NCI-H446 (cell line): ENCODE data around the gene PGS1.
"Not testable (repeated sequence)": the region's sequence is repeated elsewhere in the genome, so short reads cannot be mapped to it uniquely, and the experiment has no call there.

Experiments
- DNase-seq, 2 experiments: peaks; one replicate each; lab custom pipeline; 2025; lab: John Stamatoyannopoulos, UW

Gene PGS1, protein sequence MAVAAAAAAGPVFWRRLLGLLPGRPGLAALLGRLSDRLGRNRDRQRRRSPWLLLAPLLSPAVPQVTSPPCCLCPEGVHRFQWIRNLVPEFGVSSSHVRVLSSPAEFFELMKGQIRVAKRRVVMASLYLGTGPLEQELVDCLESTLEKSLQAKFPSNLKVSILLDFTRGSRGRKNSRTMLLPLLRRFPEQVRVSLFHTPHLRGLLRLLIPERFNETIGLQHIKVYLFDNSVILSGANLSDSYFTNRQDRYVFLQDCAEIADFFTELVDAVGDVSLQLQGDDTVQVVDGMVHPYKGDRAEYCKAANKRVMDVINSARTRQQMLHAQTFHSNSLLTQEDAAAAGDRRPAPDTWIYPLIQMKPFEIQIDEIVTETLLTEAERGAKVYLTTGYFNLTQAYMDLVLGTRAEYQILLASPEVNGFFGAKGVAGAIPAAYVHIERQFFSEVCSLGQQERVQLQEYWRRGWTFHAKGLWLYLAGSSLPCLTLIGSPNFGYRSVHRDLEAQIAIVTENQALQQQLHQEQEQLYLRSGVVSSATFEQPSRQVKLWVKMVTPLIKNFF

DNA sequence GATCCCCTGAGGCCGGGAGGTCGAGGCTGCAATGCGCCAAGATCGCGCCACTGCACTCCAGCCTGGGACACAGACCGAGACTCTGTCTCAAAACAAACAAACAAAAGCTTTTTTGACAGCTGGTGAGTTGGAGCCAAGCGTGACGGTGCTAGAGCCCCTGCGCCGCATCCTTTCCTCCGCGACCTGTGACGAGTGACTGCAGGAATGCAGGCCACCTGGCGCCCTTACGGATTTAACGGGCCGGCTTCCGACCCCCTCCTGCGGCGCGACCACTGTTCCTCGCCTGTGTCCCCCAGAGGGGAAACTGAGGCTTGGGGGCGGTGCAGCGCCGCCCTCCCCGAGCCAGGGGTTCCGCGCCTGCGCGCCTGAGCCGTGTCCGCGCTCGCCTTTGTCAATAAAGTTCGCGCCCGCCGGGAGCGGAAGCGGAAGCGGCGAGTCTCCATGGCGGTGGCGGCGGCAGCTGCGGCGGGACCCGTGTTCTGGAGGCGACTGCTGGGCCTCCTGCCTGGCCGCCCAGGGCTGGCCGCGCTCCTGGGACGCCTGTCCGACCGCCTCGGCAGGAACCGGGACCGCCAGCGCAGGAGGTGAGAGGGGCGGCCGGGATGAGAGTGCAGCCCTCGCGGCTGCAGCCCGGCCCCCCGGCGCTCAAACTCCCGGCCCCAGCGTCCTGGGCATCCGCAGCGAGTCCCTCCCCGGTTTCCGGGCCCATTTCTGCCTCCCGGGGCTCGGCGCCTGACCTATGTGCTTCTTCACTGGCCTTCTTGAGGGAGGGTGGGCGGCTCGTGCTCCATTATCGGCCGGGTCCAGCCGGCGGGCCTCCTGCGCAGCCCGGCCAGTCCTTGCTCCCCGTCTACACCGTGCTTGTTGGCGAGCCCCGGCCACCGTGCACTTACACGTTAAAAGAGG, at the start of gene PGS1:
Gene PGS1, plus strand, starts transcription at position 425 of the 906 bp plus-strand sequence. Its CDS starts 17 bp downstream, at position 442.
- peak; percentile 62 to 82 for DNase-seq

DNA sequence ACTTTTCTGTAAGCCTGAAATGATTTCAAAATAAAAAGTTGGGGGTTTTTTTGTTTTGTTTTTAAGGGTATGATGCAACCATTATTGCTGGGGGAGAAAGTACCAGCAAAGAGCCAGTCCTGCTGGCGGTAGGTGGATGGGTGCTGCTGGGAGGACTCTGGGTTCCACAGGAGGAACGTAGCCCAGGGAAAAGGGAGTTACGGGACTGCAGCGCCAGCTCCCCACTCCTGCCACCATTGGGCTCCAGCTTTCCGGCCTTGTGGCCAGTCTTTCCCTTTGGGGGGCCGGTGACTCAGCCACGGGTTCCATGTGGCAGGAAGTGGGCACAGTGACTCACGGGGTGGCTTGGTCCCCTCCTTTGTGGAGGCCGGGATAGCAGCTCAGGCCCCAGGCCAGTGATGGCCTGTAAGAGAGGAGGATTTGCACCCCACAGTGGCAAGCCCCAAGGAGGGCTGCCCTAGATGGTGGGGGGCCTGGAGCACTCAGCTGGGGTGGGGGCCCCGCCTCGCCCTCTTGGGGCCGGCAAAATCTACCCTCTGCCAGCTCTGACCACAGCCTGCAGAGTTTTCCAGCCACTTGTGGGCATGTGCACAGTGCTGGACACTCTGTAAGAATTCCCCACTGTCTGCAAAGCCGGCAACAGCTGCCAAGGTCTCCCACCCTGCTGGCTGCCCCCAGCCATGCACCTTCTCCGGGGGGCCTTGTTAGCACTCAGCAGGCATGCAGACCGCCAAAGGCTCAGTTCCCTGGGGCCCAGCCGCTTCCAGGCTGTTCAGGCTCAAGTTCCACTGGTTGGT, 49.0 kb upstream of the PGS1 start:
- no peak for DNase-seq

DNA sequence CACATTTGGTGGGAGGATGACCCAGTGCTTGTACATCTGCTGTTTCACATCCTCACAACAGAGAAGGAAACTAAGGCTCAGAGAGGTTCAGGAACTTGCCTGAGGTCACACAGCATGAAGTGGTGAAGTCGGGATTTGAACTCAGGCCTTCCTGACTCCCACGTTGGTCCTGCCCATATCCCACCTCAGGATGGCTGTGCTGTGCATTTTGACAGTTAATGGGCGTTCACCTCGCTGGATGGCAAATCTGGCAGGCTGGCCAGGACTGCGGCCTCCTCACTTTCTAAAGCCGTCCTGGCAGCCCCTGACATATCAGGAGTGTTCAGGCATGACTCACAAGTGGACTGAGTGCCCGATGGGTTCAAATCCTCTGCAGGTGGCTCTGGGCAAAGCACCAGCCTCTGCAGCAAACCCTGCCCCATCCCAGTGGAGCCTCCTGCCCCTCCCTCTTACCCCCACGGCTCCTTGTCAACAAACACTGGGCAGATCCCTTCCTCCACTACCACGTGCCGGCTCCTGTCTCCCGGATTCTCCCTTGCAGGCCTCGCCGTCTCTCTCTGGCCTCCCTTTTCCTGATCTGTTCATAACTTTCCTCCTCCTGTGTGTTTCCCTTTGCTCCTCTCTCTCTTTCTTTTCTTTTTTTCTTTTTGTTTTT, 47.8 kb upstream of the PGS1 start:
- no peak for DNase-seq

DNA sequence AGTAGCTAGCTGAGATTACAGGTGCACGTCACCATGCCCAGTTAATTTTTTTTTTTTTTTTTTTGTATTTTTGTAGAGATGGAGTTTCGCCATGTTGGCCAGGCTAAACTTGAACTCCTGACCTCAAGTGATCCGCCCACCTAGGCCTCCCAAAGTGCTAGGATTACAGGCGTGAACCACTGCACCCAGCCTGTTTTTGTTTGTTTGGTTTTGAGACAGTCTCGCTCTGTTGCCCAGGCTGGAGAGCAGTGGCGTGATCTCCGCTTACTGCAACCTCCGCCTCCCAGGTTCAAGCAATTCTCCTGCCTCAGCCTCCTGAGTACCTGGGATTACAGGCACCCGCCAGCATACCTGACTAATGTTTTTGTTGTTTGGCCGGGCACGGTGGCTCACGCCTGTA, 47.1 kb upstream of the PGS1 start:
- not testable (repeated sequence) for DNase-seq

DNA sequence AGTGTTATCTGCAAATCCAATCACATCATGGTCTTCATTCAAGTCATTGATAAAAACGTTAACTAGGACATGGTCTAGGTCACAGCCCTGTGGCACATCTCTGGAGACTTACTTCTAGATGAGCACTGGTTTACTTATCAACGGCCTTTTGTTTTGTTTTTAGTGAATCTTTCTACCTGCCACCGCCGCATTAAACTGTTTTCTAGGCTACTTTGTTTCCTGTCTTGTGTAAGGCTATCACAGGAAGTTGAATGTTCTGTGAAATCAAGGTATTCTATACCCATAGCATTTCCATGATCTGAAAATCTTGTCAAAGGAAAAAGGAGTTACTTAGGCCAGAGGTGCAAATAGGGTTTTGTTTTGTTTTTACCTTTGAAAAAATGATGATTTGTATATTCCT, 45.5 kb upstream of the PGS1 start:
- DNase-seq: no peak

DNA sequence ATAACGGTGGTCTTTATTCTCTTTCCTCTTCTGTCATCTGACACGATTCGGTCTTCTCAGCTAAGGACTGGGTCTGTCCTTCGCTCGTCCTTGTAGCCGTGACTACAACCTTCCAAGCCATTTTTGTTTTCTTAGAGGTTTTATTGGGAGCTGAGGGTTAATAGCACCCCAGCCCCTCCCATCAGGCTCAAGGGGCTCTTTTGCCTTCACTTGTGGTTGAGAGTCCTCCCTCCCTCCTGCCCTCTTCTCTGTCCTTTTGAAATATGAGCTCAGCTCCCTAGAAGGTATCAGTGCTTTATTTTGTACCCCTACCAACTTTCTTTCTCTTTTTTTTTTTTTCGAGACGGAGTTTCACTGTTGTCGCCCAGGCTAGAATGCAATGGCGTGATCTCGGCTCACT, 43.2 kb upstream of the PGS1 start:
- DNase-seq: no peak

DNA sequence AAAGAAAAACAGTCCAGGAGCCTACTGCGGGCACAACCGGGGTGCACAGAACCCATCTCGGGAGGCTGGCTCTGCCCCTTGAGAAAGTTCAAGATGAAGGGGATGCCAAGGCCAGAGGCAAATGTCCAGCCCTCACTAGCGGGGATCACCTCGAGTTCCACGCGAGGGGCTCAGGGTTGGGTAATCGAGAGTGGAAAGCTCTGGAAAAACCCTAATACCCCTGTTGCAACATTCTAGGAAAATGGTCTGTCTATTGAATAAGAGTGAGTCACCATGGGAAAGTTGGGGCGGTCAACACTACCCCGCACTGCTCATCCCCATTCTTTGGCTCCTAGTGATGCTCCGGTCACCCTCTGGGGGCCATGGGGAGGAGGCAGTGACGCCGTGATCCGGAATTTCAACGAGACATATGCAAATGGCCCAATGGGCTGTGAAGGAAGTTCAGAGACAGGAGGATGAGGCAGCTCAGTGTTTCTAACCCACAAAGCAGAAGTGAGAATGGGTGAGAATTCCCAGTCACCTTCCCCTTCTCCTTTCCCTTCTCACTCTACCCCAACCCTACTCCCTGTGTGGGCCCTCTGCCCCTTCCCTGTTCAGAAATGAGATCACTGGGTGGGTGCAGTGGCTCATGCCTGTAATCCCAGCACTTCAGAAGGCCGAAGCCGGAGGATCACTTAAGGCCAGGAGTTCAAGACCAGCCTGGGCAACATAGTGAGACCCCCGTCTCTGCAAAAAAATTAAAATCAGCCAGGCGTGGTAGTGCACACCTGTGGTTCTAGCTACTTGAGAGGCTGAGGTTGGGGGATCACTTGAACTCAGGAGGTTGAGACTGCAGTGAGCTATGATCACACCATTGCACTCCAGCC, 41.0 kb upstream of the PGS1 start:
- DNase-seq: no peak

DNA sequence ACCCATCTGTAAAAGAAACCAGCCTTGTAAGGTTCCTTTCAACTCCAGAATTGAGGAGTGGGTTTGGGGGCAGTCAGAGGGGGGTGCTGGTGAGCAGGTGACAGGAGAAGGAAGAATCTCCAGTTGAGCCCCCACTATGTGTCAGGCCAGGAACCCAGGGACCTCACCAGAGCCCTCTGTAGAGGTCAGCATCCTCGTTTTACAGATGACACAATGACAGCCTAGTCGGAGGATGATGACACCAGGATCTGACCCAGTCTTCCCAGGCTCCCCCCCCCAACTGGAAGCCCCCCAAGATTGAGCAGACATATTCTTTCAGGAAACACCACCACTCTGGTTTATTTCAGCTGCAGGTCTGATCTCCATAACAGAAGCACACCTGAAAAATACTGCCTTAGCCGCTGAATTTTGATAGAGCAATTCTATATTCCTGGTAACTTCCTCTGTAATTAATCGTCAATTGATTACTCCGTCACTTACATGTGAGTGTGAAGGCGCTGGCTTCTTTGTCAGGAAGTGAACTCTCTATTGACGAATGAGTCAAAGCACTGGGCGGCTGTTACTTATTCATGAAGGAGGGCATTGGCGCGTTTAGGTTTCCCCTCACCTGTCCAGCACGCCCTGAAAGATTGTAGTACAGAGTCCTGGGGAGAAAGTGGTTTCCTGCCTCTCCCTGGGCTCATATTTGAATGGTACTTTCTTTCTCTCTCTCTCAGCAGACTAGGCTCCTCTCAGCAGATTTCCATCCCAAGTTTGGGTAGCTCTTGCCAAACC, 39.8 kb upstream of the PGS1 start:
- no peak for DNase-seq

DNA sequence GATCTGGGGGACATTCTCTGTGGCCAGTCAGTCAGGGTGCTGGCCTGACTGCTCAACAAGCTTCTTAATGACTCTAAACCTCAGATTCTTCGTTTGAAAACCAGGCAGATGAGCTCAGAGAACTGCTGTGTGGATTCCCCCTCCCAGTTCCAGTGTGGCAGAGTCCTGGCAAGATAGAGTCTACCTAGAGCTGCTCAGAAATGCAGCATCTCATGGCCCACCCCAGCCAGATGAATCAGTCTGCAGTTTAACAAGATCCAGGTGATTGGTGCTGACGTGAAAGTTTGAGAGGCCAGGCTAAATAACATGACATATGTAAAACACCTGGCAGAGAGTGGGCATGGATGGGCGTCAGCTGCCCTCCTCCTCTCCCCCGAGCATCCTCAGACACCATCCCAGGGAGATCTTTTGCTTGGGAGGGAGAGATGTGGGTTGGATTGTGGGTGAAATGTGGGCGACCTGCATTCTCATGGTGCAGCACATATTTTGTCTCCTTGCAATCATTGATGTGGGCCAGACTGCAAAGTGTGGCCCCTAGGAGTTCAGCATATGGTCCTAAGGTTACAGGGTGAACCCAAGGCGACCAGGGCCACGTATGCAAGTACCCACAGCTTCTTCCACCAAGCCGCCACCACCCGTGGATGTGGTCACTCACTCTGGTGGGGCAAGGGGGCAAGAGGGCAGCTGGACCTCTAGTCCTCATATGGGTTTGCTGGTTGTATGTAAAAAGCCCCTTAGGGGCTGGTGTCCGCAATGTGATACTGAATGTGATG, 38.1 kb upstream of the PGS1 start:
- DNase-seq: no peak

DNA sequence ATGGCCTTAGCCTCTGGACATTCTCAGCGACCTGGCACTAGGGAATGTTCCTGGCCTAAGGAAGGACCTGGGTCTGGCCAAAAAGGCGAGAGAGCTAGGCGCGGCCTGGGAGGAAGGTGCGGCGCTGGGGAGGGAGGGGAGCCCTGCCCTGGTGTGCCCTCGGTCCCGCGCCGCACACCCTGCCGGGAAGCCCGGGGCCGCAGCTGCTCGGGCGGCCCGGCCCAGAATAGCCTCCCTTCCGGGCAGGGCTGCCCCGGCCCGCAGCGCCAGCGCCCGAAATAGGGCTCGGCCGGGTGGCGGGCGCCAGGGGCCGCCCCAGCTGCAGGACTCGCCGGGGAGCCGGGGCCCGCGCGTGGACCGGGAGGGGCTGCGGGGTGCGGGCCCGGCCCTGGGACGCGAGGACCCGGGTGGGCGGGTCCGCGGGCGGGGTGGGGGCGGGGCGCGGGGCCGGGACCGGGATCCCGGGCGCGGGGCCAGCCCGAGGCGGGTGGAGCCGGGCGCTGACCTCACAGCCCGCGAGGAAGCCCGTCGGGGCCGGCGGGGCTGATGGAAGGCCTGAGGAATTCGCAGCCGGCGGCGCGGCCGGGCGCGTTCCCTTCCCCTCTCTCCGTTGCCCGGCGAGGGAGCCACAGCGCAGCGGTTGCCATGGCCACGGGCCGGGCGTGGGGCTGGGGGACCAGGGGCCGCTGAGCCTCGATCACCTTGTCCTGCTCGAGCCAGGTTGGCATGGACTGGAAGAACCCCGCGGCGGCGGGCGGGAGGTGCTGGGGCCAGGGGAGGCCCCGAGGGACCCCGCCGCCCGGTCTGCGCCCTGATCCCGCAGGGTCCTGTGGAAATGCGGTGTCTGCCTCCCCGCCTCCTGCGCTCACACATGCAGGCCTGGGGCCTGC, 36.6 kb upstream of the PGS1 start:
- no peak for DNase-seq

DNA sequence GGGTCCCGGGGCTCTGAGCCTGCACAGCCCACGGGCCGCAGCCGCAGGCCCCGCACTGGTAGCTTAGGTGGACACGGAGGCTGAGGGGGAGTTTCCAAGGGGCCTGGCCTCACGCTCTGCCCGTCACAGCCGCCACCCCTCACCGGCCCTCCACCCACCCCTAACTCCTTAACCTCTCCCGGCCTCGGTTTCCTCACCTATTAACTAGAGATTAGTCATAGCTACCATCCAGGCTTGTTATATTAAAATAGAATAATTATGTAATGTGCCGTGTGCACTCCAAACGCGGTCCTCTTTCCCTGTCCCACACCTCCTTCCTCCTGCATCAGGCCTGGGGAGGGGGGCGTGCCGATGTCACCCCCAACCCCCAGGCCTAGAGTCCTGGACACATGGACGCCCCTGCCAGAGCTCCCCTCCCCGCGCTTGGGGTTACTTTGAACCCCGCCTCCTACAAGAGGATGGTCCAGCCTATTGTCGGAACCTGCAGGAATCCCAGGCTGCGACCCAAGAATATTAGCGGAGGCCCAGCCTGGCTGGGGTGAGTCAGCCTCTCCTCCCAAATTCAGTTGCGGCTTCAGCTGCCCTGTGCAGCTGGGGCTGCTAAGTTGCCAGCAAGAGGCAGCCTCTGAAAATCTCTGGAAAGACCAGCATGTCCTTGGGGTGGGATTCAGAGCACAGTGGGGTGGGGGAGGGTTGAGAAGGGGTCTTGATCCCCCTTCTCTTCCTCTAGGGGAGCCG, 35.8 kb upstream of the PGS1 start:
- peak in 1 of 2 experiments; percentile 61 for DNase-seq

DNA sequence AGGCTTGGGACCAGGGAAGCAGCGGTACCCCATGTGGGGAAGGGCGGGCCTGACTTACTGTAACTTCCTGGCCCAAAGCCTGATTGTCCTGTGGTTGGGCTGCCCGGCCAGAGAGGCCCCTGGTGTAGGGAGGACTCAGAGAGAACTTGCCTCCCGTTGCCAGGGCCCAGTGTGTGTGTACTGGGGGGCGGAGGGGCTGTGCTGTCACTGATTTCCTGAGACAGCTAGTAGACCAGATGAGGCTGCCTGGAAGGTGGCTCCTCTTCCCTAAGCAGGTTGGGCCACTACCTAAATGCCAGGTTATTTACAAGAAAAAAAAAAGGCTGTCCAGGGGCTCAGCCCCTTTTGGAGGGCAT, 35.3 kb upstream of the PGS1 start:
- no peak for DNase-seq

DNA sequence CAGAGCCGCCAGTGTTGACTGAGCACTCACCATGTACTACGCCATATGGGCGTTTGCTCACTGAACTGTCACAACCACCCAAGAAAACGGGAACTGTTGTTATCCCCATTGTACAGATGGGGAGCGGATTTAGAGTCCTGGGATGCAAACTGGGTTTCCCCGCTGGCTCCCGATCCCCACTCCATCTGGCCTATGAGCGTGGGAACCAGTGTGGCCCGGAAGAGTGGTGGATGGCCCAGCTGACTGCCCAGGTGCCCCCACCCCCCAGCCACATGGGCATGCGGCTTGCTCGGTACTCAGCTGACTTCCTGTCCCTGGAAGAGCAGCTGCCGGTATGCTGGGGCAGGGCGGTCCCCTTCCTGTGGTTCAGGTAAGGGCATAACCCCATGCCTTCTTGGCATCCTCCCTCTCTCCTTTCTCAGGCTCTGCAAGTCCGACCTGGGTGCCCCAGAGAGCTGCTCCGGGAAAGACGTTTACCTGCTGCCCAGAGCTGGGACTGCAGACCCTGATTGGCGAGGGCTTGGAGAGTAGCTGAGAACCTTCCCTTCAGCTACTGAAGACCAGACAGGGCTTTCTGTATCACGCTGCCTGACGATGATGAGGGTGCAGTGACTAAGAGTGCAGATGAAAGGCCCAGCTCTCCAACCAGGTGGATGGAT, 34.8 kb upstream of the PGS1 start:
- peak in 1 of 2 experiments; percentile 47 for DNase-seq

DNA sequence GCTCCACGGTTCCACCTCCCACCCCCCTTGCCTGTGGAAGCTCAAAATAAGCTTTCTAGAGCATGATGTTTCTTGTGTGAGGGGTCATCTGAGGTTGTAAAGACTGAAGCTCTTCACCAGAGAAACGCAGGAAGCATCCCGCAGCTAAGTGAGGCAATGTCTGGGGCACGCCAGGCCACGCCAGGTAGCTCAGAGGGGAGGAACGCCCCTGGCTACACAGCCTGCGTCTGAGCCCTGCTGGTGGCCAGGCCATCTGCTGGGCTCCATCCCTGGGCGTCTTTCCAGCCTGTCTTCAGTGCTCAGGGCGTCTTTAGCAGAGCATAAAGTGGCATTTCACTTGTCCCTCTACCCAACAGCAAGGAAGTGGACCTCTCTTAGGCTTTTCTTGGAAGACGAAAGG, 33.8 kb upstream of the PGS1 start:
- DNase-seq: peak in 1 of 2 experiments; percentile 34

DNA sequence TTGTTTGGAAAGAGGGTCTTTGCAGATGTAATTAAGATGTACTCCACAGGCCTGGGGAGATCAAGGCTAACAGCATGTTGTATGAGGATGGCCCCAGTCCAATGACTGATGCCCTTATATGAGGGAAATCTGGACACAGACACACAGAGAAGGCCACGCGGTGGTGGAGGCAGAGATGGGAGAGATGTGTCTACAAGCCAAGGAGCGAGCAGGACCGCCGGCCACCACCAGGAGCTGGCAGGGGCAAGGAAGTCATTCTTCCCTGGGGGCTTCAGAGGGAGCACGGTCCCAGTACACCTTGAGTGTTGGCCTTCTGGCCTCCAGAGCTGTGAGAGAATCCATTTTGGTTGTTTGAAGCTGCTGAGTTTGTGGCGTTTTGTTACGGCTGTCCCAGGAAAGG, 33.3 kb upstream of the PGS1 start:
- no peak for DNase-seq

DNA sequence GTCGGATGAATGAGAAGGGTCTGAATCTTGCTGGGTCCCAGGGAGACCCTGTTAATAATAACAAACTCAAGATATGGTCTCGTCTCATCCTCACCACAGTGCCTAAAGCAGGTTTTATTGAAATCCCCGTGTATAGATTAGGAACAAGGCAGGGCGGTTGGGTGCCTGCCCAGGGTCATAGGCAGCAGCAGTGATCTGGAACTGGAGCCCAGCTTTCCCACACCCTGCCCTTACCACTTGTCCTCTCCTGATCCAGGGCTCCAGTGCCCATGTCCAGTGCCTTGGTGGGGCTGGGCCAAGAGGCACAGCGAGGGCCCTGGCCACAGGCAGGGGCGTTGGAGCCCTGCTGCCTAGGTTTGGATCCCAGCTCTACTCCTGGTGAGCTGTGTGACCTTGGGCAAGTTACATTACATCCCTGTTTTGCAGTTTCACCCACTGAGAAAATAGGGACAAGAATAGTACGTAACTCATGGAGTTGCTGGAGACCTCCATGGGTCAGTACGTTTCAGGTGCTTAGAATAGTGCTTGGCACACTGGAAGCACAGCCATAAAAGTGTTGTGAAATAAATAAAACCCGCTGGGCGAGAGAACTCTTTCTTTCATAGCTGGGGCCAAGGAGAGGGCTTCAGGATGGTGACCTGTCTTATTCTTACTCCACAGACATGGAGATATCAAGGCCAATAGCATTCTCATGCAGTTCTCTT, 32.5 kb upstream of the PGS1 start:
- DNase-seq: no peak
